HFFc6 (cell line): ENCODE data around the gene ALKBH5. TPM values are rescaled to one million over a fixed set of nuclear protein-coding genes. Genes with fewer than 3 reads are reported as not detected.
A peak's percentile ranks its signal among the peaks of the same experiment; 100 is the strongest.

Source experiments
- DNase-seq: peaks from one replicate; pipeline ENCODE4 v3.0.0-alpha.2; 2018
- H3K27ac Mint-ChIP-seq: 2 replicates; pipeline ENCODE4 v1.8.0; 2020; ENCODE audit warnings: mild to moderate bottlenecking, mixed read lengths
- H3K27me3 Mint-ChIP-seq: 2 replicates; pipeline ENCODE4 v1.8.0; 2021; ENCODE audit warnings: mild to moderate bottlenecking, moderate library complexity, mixed read lengths; ENCODE audit not compliant: insufficient read depth
- H3K36me3 Mint-ChIP-seq: 2 replicates; pipeline ENCODE4 v1.8.0; 2021; ENCODE audit warnings: low read depth, mixed read lengths
- H3K4me1 Mint-ChIP-seq: 2 replicates; pipeline ENCODE4 v1.8.0; 2020; ENCODE audit warnings: low read depth, mixed read lengths
- H3K4me3 Mint-ChIP-seq: 2 replicates; pipeline ENCODE4 v1.8.0; 2020; ENCODE audit warnings: mild to moderate bottlenecking, moderate library complexity, mixed read lengths
- H3K9me3 Mint-ChIP-seq: 2 replicates; pipeline ENCODE4 v1.8.0; 2020; ENCODE audit warnings: mild to moderate bottlenecking, mixed read lengths
- total RNA-seq, 6 experiments: library from RNA; stranded (reverse); fragmentation: NEBNext Ultra II Directional; extraction: Animal tissue kit (Norgen Biotek cat#: 25700); gene quantifications; 2 replicates in 1 of 6; 3 replicates in 5 of 6; pipeline ENCODE4 v1.2.3, GENCODE V29; 2021
- TF ChIP-seq, protein P1 (sequence below): fragments of 200-600 bp; sonication (generic); IDR thresholded peaks from 2 replicates; pipeline ENCODE4 v1.5.0; 2021; ENCODE audit warnings: antibody characterized with exemption, mild to moderate bottlenecking

ALKBH5 gene
- total RNA-seq, 6 experiments from 2014 or later: 90.2 to 117 (median 103) TPM

DNA sequence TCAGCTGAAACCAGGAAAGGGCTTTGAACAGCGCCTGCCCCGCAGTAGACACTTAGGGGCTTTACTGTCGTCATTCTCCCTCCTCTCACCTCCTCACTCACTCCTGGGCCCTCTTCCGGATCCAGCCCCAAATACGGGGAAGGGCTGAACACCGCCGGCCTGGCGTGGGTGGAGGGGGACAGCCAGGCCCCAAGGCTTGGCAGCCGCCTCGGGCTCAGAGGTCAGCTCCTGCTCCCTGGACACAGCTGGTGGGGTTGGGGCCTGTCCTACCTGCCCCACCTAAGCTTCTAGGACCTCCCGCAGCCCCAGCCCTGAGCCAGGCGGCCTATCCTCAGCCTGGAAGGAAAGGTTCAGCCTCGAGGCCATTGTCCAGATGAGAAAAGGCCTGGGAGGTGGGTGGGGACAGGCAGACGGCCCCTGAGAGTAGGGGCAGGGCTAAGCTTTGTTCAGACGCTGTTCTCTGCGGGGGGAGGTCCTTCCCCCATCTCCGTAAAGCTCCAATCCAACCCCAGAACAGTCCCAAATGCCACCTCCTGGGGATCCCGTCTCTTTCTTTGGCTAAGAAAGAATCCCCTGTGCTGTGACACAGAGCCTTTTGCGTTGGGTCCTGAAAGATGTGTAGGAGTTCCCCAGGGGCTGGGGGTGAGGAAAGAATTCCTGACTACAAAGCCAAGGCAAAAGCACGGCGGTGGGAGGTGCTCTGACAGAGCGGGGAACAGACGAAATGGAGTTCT is 40.9 kb downstream of the ALKBH5 start:
- H3K4me1 Mint-ChIP-seq: peaks cover 53% of the 10 kb centered on the region
- H3K9me3 Mint-ChIP-seq: no peaks in the 10 kb centered on the region
- peaks cover 6% of the 10 kb centered on the region for H3K36me3 Mint-ChIP-seq
- peak overlapping the region; percentile 83 for H3K4me3 Mint-ChIP-seq
- TF ChIP-seq, protein P1, sequence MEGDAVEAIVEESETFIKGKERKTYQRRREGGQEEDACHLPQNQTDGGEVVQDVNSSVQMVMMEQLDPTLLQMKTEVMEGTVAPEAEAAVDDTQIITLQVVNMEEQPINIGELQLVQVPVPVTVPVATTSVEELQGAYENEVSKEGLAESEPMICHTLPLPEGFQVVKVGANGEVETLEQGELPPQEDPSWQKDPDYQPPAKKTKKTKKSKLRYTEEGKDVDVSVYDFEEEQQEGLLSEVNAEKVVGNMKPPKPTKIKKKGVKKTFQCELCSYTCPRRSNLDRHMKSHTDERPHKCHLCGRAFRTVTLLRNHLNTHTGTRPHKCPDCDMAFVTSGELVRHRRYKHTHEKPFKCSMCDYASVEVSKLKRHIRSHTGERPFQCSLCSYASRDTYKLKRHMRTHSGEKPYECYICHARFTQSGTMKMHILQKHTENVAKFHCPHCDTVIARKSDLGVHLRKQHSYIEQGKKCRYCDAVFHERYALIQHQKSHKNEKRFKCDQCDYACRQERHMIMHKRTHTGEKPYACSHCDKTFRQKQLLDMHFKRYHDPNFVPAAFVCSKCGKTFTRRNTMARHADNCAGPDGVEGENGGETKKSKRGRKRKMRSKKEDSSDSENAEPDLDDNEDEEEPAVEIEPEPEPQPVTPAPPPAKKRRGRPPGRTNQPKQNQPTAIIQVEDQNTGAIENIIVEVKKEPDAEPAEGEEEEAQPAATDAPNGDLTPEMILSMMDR: no peak
- H3K27me3 Mint-ChIP-seq: no peaks in the 10 kb centered on the region; the same call in 1 of the 2 replicates
- peak overlapping the region; percentile 86 for H3K27ac Mint-ChIP-seq
- no peak for DNase-seq

DNA sequence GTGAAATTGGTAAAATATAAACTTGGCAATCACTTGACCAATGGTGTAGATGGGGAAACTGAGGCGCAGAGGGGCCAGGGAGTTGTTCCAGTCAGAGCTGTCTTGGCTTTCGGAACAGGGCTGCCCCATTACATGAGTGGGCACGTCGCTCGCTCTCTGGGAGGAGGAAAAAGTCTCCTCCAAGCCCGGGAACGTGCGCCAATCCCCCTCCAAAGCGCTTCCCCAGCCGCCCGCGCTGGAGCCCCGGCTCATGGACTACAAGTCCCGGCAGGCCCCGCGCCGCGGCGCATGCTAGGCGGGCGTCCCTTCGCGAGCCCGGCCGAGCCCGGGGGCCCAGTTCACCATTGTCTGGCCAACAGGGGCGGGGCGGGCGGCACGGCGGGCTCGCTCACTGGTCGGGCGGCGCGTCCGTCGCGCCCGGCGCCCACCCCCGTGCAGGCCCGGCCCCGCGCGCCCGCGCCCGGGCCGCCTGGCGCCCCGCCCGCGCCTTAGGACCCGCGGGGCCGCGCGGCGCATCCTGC is 41.6 kb downstream of the ALKBH5 start, which contains the start of gene LLGL1:
Gene LLGL1, plus strand, starts transcription at position 515 of the 521 bp plus-strand sequence. CDS start 48 bp downstream, outside the sequence.
- TF ChIP-seq, protein P1: no peak
- peaks cover 6% of the 10 kb centered on the region for H3K36me3 Mint-ChIP-seq
- H3K4me1 Mint-ChIP-seq: peaks cover 53% of the 10 kb centered on the region
- H3K9me3 Mint-ChIP-seq: no peaks in the 10 kb centered on the region
- peak; percentile 93 for DNase-seq
- H3K27me3 Mint-ChIP-seq: no peaks in the 10 kb centered on the region; the same call in 1 of the 2 replicates
- peak within 1 kb of the TSS; percentile 91 for H3K27ac Mint-ChIP-seq
- H3K4me3 Mint-ChIP-seq: peak within 1 kb of the TSS; percentile 98

DNA sequence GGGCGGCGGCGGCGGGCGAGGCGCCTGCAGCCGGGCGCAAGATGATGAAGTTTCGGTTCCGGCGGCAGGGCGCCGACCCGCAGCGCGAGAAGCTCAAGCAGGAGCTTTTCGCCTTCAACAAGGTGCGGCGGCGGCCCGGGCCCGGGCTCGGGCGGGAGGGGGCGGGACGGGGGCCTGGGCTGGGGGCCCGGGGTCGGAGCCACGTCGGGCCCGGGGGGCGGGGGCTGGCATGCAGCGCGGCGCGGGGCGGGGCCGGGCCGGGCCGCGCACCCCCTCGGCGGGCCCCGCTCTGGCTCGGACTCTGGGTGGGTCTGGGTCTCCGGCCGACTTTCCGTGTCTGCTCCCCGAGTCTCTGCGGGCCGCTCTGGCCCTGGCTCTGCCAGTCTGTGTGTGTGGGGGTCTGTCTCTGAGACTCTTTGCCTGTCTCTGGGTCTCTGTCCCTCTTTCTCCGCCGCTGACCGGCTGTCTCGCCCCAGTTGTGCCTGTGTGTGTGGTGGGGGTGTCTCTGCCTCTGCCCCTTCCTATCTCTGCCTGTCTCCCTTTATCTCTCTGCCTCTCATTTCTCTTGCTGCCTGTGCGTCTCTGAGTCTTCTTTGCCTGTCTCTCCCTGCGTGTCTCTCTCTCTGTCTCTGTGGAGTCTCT is 42.1 kb downstream of the ALKBH5 start:
- Mint-ChIP-seq H3K27ac (peak overlapping the region; percentile 91), H3K9me3 (no peaks in the 10 kb centered on the region), H3K4me3 (peak overlapping the region; percentile 98), H3K4me1 (peaks cover 49% of the 10 kb centered on the region), H3K27me3 (no peaks in the 10 kb centered on the region; the same call in 1 of the 2 replicates), H3K36me3 (peaks cover 6% of the 10 kb centered on the region)
- DNase-seq: no peak
- TF ChIP-seq, protein P1: no peak

DNA sequence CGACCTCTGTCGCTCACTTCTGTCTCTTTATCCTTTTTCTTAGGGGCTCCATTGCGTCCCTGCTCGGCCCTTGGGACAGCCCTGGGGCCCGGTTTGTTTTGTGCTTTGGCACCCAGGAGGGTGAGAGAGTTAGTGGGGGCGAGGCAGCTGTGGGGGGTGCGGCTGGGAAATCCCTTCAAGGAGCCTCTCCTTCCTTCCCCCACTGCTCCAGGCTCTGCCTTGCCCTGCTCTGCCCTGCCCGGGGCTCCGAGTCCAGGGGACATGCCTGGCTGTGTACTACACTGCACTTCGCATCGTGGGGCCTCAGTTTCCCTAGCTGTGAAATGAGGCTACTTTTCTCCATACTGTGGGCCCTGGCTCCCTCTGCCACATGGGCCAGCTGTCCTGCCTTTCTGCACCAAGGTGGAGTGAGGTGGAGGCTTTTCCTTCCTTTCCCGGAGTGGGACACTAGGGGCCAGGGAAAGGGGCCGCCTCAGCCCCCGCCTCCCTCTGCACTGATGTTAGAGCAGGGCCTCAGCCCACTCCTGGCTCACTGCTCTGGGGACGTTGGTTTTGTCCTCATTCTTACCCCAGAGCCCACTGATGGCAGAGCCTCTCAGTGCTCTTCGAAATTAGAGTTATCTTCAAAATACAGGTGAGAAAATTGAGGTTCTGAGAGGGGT is 42.8 kb downstream of the ALKBH5 start:
- DNase-seq: no peak
- Mint-ChIP-seq H3K4me1 (peaks cover 42% of the 10 kb centered on the region), H3K36me3 (peaks cover 6% of the 10 kb centered on the region), H3K4me3 (peak overlapping the region; percentile 98), H3K27ac (peak overlapping the region; percentile 91), H3K9me3 (no peaks in the 10 kb centered on the region), H3K27me3 (no peaks in the 10 kb centered on the region; the same call in 1 of the 2 replicates)
- TF ChIP-seq, protein P1: no peak

DNA sequence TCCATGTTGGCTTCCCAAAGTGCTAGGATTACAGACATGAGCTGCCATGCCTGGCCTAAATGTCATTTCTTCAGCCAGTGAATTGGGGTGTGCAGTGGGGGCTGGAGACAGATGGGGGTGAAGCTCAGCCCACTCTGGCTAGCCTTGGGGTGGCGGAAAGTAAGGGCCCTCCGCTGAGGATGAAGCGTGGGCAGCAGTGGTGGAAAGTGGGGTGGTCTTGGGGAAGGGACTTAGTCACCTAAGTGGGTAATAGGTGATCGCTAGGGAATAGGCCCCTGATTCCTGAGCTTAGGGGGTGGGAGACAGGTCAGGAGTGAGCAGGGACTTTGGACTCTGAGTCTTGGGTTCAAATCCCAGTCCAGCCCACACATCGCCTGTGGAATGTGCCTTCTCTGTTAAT is 44.0 kb downstream of the ALKBH5 start:
- Mint-ChIP-seq H3K27me3 (no peaks in the 10 kb centered on the region; the same call in 1 of the 2 replicates), H3K36me3 (peaks cover 6% of the 10 kb centered on the region), H3K4me3 (no peak overlapping the region; the same call in 1 of the 2 replicates), H3K4me1 (peaks cover 39% of the 10 kb centered on the region), H3K9me3 (no peaks in the 10 kb centered on the region), H3K27ac (no peak overlapping the region; the same call in 1 of the 2 replicates)
- TF ChIP-seq, protein P1: no peak
- DNase-seq: no peak
